Measurements from ENCODE around the gene NTM. TPM values are rescaled to one million over a fixed set of nuclear protein-coding genes. Genes with fewer than 3 reads are reported as not detected.

Gene NTM
- total and polyA plus RNA-seq, 2 donors (not counting 3 experiments of a cell fraction or from before 2014, with no cell fraction given) = 1.00 to 1.1 TPM

GRCh38 chr11:131350872-131351271, 19.5 kb upstream of the NTM start:
- dilution Hi-C loops (cut with MboI; ENCODE audit: extremely low pct_ligation_motif_present, low sequenced_read_pairs) (no loop called here), intact Hi-C loops (cut with micrococcal nuclease) (no loop called here)
- no TSS peak for BruUV-seq (replicated peaks)
- TF ChIP-seq FOS (IDR thresholded peaks at IDR 0.05; ENCODE audit: borderline replicate concordance, insufficient read depth, low read length) (no peak), GATA2 (IDR thresholded peaks at IDR 0.05; ENCODE audit: insufficient read depth, insufficient read length, low read depth, low read length) (no peak), POLR2AphosphoS5 (IDR thresholded peaks at IDR 0.05; ENCODE audit: insufficient read depth, low read depth, low read length) (no peak), EZH2 (IDR thresholded peaks at IDR 0.05; ENCODE audit: borderline replicate concordance, low read depth, low read length, severe bottlenecking) (no peak), MYC (IDR thresholded peaks at IDR 0.05; ENCODE audit: low read depth, low read length) (no peak), CTCF (IDR thresholded peaks at IDR 0.05; ENCODE audit: extremely low read depth in 1 of 2, insufficient read depth in 1 of 2, low read depth in 1 of 2, low read length in 2 of 2) (no peak), POLR2A (IDR thresholded peaks at IDR 0.05; ENCODE audit: low read depth, low read length) (no peak), JUN (IDR thresholded peaks at IDR 0.05; ENCODE audit: borderline replicate concordance, insufficient read depth, insufficient read length, low read depth) (no peak)
- TF ChIP-seq, protein P1, sequence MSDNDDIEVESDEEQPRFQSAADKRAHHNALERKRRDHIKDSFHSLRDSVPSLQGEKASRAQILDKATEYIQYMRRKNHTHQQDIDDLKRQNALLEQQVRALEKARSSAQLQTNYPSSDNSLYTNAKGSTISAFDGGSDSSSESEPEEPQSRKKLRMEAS (IDR thresholded peaks at IDR 0.05; ENCODE audit: insufficient read depth, insufficient read length) = no peak
- no peak overlapping the region for H3K4me3 ChIP-seq (replicated peaks in 1 of 3; ENCODE audit: insufficient read depth in 1 of 3, low read depth in 1 of 3, low read length in 3 of 3)
- no peaks in the 10 kb centered on the region for H3K36me3 ChIP-seq (ENCODE audit: control insufficient read depth in 2 of 2, extremely low read depth in 1 of 2, insufficient read depth in 2 of 2, low read length in 2 of 2)
- H3K27me3 ChIP-seq (ENCODE audit: control insufficient read depth in 2 of 2, insufficient read depth in 2 of 2, low read length in 2 of 2) = no peaks in the 10 kb centered on the region
- ChIA-PET CTCF (no interaction called here), POLR2A (no interaction called here)
- no peaks in the 10 kb centered on the region for H3K9me1 ChIP-seq (replicated peaks; ENCODE audit: control insufficient read depth, extremely low read depth, insufficient read depth, low read length)
- no peaks in the 10 kb centered on the region for H3K79me2 ChIP-seq (ENCODE audit: control insufficient read depth, insufficient read depth, low read length)
- DNase-seq (ENCODE audit: low read depth, low spot score) = no peak
- H4K20me1 ChIP-seq (replicated peaks; ENCODE audit: control insufficient read depth, extremely low read depth, insufficient read depth, low read length) = no peaks in the 10 kb centered on the region
- H3K9ac ChIP-seq (replicated peaks; ENCODE audit: extremely low read depth, insufficient read depth, low read length) = no peak overlapping the region
- no peak overlapping the region for H3K4me2 ChIP-seq (ENCODE audit: insufficient read depth, low read length)
- H3K9me3 ChIP-seq (replicated peaks; ENCODE audit: control insufficient read depth, insufficient read depth, low read length) = peaks cover 4% of the 10 kb centered on the region
- no peaks in the 10 kb centered on the region for H3K4me1 ChIP-seq (ENCODE audit: control insufficient read depth, extremely low read depth, insufficient read depth, low read length)
- H3K27ac ChIP-seq (ENCODE audit: insufficient read depth, low read depth, low read length) = no peak overlapping the region
- H2AFZ ChIP-seq (ENCODE audit: low read depth, low read length) = no peak overlapping the region
- FAIRE-seq = no peak

Measured in endothelial cell of umbilical vein (primary cell).